Measurements from ENCODE around the gene QPCT.
"Not testable (repeated sequence)": the region's sequence is repeated elsewhere in the genome, so short reads cannot be mapped to it uniquely, and the experiment has no call there.

QPCT gene

GRCh38 chr2:37358466-37358865, 14.0 kb downstream of the QPCT start:
- DNase-seq (ENCODE audit: low read depth, low spot score), result no peak

GRCh38 chr2:37361216-37361815, 16.9 kb downstream of the QPCT start:
- DNase-seq (ENCODE audit: low read depth, low spot score), result no peak

- no peak for DNase-seq (ENCODE audit: low read depth, low spot score)
Observed at GRCh38 chr2:37361994-37362698, 17.7 kb downstream of the QPCT start.

- no peak for DNase-seq (ENCODE audit: low read depth, low spot score)
Observed at GRCh38 chr2:37364351-37364750, 19.9 kb downstream of the QPCT start.

- DNase-seq (ENCODE audit: low read depth, low spot score), result no peak
Observed at GRCh38 chr2:37365669-37366068, 21.2 kb downstream of the QPCT start.

- DNase-seq (ENCODE audit: low read depth, low spot score), result no peak
Observed at GRCh38 chr2:37366773-37367172, 22.3 kb downstream of the QPCT start.

GRCh38 chr2:37367310-37367709, 22.9 kb downstream of the QPCT start:
- DNase-seq (ENCODE audit: low read depth, low spot score), result no peak

GRCh38 chr2:37367984-37368383, 23.6 kb downstream of the QPCT start:
- DNase-seq (ENCODE audit: low read depth, low spot score), result no peak

- DNase-seq (ENCODE audit: low read depth, low spot score), result no peak
Observed at GRCh38 chr2:37370666-37371065, 26.2 kb downstream of the QPCT start.

GRCh38 chr2:37372000-37372399, 27.6 kb downstream of the QPCT start:
- no peak for DNase-seq (ENCODE audit: low read depth, low spot score)

- no peak for DNase-seq (ENCODE audit: low read depth, low spot score)
Observed at GRCh38 chr2:37375741-37376288, 31.4 kb downstream of the QPCT start.

- peak; percentile 11 for DNase-seq (ENCODE audit: low read depth, low spot score)
Observed at GRCh38 chr2:37376421-37377186, 32.2 kb downstream of the QPCT start.

GRCh38 chr2:37377187-37377532, 32.7 kb downstream of the QPCT start:
- no peak for DNase-seq (ENCODE audit: low read depth, low spot score)

- no peak for DNase-seq (ENCODE audit: low read depth, low spot score)
Observed at GRCh38 chr2:37378411-37378810, 34.0 kb downstream of the QPCT start.

- DNase-seq (ENCODE audit: low read depth, low spot score), result no peak
Observed at GRCh38 chr2:37379881-37380296, 35.5 kb downstream of the QPCT start.

- not testable (repeated sequence) for DNase-seq (ENCODE audit: low read depth, low spot score)
Observed at GRCh38 chr2:37380787-37381186, 36.4 kb downstream of the QPCT start.

GRCh38 chr2:37384261-37384660, 39.8 kb downstream of the QPCT start:
- not testable (repeated sequence) for DNase-seq (ENCODE audit: low read depth, low spot score)

- no peak for DNase-seq (ENCODE audit: low read depth, low spot score)
Observed at GRCh38 chr2:37387148-37387835, 42.9 kb downstream of the QPCT start.

- no peak for DNase-seq (ENCODE audit: low read depth, low spot score)
Observed at GRCh38 chr2:37388074-37388473, 43.6 kb downstream of the QPCT start.

- no peak for DNase-seq (ENCODE audit: low read depth, low spot score)
Observed at GRCh38 chr2:37389395-37389794, 45.0 kb downstream of the QPCT start.

- DNase-seq (ENCODE audit: low read depth, low spot score), result peak; percentile 21
Observed at GRCh38 chr2:37389989-37390765, 45.7 kb downstream of the QPCT start.

Measured in activated naive CD8-positive, alpha-beta T cell treated with anti-CD3 and anti-CD28 coated beads, Interleukin-2, amount 50 U/mL, for 16 hours (primary cell).